Right renal pelvis (tissue), 4 donors: Measurements from ENCODE around the gene NUDT8. TPM values are rescaled to one million over a fixed set of nuclear protein-coding genes. Genes with fewer than 3 reads are reported as not detected.
"Not testable (repeated sequence)": the region's sequence is repeated elsewhere in the genome, so short reads cannot be mapped to it uniquely, and the experiment has no call there.

Experiments used
- DNase-seq, 4 donors: peaks; one replicate each; pipeline ENCODE4 v3.0.0-alpha.2; 2013; ENCODE audit warnings: low read depth in 4 of 4, low spot score in 3 of 4, missing footprints in 1 of 4
- polyA plus RNA-seq, 4 donors: library from polyadenylated mRNA; unstranded; fragments of 120-200 nt; gene quantifications; one replicate each; pipeline ENCODE4 v1.2.1, GENCODE V29; 2013; ENCODE audit not compliant: insufficient read length in 4 of 4

NUDT8 gene
- polyA plus RNA-seq, 4 donors = 5.0 to 8.4 (median 6.8) TPM

DNA sequence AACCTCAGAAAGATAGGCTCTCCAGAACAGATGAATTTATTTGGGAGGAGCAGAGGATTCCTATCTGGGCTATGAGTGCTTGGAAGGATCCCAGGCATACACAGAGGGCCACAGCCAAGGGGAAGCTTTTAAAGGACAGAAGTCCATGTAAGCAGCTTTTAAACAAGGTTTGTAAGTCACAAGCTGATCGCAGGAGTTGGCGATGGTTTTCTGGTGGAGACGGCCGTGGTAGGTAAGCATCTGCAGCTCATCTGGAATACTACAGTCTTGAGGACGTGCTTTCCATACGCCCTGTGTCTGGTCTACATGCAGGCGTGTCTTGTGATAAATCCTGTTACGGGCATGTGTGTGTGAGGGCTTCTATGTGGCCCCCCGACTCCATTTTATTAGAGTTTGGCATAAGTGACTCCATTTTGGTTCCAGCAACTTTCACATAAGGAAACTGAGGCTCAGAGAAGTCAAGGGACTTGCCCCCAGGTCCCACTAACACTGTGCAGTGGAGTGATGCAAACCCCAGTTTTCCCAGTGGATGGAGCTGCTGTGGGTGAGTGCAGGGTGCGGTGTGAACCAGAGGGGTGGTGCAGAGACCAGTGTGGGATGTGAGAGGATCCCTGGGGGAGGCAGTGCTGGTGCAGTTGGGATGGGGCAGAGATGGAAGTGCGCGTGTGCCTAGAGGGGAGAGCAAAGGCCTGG, 32.6 kb upstream of the NUDT8 start:
- DNase-seq = no peak

DNA sequence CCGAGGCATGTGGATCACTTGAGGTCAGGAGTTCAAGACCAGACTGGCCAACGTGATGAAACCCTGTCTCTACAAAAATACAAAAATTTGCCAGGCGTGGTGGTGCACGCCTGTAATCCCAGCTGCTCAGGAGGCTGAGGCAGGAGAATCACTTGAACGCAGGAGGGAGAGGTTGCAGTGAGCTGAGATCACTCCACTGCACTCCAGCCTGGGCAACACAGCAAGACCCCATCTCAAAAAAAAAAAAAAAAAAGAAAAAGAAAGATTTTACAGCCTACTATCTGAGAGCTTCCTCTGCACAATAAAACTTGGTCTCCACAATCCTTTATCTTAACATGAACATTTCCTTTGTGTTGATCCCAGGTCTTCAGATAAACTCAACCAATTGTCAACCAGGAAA, 31.0 kb upstream of the NUDT8 start:
- not testable (repeated sequence) for DNase-seq

DNA sequence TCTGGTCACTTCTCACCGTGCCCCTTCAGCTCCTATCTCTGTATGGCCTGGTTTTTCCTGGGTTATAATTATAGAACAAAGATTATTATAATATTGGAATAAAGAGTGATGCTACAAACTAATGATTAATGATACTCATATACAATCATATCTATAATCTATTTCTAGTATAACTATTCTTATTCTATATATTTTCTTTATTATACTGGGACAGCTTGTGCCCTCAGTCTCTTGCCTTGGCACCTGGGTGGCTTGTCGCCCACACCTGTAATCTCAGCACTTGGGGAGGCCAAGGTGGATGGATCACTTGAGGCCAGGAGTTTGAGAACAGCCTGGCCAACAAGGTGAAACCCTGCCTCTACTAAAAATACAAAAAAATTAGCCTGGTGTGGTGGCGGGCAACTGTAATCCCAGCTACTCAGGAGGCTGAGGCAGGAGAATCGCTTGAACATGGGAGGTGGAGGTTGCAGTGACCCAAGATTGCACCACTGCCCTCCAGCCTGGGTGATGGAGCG, 30.0 kb upstream of the NUDT8 start:
- DNase-seq = not testable (repeated sequence)

DNA sequence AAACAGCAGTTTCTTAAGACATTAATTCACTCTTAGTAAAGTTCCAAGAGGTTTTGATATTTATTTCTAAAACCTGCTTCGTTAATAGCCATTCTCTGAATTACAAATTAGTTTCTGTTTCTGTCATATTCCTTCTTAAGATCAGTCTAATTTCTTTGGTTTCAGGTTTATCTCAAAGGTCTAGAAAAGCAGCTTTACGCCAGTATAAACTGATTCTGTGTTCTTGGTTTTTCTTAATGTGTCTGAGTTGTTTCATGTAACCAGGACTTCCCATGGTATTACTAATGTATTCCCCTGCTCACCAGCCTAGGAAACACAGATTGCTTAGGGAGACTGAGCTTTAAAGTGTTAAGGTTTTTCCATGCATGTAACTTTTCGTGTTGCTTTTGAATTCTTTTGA, 27.6 kb upstream of the NUDT8 start:
- no peak for DNase-seq

GRCh38 chr11:67656278-67656922, 26.7 kb upstream of the NUDT8 start:
- DNase-seq = no peak

DNA sequence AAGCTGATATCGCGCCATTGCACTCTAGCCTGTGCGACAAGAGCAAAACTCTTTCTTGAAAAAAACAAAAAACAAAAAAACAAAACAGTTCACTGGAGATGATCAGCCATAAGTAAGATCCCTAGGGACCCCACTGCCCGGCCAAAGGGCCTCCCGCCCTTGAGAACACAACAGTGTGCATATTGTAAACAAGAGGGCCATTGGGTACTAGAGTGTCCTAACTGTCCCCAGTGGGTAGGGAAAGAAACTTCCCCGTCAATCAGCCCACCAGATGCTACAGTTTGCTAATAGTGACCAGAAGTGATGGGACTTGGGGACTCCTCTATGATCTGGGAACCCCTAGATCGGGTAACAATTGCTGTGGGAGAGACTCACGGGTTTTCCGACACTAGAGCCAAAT, 24.5 kb upstream of the NUDT8 start:
- no peak for DNase-seq

DNA sequence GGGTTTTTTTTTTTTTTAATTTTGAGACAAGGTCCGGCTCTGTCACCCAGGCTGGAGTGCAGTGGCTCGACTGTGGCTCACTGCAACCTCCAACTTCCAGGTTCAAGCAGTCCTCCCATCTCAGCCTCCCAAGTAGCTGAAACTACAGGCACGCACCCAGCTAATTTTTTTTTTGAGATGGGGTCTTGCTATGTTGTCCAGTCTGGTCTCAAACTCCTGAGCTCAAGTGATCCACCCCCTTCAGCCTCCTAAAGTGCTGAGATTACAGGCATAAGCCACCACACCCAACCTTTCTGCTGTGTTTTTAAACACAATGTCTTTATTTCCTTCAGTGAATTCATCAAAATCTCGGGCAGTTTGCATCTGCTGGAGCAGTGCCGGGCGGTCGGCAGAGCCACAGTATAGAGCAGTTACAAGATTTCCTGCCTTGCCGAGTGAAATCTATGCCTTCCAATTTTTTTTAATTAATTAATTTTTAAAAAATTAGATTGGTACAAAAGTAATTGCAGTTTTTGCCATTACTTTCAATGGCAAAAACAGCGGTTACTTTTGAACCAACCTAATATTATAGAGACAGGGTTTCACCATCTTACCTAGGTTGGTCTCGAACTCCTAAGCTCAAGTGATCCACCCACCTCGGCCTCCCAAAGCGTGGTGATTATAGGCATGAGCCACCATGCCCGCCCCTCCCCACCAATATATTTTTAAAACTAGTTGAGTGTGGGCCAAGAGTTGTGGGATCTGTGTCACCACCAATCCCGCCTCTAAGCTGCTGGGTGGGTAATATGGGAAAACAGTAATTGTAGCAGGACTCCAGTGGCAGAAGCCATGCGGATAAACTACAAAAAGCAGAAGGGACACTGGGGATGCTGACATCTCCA, 23.5 kb upstream of the NUDT8 start:
- DNase-seq = no peak

DNA sequence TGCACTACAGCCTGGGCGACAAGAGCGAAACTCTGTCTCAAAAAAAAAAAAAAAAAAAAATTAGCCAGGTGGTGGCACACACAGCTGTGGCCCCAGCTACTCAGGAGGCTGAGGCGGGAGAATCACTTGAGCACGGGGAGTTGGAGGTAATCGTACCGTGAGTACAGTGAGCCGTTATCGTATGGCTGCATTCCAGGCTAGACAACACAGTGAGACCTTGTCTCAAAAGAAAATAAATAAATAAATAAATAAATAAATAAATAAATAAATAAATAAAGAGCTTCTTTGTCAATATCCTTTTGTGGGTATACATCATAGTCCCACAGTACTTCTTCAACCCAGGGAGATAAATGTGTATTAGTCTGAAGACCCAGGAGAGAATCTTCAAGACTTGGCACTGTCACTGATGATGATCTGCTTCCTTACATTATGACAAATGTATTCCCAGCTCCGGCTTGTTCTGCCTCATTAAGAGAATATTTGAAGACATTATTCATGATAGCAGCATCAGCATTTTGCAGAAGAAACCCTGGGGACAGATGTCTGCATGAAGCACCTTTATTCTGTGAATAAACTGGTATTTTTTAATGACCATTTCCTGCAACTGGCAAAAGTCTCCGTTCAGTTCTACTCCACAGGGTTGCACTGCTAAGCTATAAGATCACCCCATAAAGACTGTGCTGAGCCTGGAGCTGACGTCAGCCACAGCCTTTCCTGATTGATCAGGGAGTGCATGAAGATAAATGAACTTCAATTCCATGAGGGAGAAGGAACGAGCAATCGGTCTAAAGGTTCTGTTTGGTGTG, 22.4 kb upstream of the NUDT8 start:
- no peak for DNase-seq

GRCh38 chr11:67649634-67650510, 20.1 kb upstream of the NUDT8 start:
- DNase-seq = no peak

GRCh38 chr11:67648796-67649613, 19.3 kb upstream of the NUDT8 start:
- DNase-seq = no peak

- no peak for DNase-seq
These were observed 18.5 kb upstream of the NUDT8 start for GRCh38 chr11:67648140-67648795.

DNA sequence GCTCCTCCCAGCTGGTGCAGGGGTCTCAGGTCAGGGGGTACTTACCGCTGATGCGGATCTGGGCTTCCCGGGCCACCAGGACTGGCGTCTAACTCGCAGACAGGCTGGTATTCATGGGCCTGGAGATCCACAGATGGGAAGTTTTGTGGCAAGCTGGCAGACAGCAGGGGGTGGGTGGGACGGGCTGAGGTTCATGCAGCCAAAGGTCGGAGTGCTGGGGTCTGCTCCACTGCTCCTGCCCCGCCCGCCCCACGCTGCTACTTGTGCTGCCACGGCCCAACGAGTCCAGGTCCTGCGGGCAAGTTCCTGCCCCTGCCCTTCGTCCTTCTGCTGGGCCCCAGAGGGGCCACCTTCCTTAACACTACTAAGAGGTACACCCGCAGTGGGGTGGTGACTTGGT, 17.7 kb upstream of the NUDT8 start:
- no peak for DNase-seq

DNA sequence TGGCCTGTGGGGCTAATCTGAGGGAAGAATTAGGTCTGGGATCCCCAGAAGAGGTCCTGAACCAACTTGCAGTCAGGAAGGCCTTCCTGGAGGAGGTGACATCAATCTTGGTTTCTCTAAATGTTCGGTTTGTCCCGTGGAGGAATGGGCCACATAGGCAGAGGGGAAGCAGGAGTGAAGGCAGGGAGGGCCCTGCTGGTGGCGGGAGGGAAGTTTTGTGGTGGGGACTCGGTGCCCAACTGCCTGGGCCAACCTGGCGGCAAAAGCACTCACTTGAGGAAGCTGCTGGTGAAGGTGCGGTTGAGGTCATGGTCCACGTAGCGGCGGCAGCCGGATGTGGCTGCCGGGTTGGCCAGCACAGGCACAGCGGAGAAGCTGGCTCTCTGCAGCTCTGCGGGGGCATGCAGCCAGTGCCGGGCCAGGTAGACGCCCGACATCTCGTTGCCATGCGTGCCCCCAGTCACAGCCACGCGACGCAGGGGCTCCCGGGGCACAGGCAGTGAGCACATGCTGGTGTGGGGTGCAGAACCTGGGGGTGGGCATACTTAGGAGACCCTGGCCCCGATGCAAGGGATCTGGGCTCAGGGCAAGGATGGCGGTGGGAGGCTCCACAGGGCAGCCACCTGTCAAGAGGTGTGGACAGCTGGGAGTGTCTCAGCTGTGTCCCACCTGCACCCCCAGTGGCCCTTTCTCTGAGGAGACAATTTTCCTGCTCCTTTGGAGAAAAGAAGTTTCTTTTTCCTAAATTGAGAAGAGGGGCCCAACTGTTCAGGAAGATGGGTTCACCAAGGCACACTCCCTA, 17.0 kb upstream of the NUDT8 start:
- DNase-seq = no peak

- DNase-seq = no peak
These were observed 16.1 kb upstream of the NUDT8 start for GRCh38 chr11:67645521-67646461.

DNA sequence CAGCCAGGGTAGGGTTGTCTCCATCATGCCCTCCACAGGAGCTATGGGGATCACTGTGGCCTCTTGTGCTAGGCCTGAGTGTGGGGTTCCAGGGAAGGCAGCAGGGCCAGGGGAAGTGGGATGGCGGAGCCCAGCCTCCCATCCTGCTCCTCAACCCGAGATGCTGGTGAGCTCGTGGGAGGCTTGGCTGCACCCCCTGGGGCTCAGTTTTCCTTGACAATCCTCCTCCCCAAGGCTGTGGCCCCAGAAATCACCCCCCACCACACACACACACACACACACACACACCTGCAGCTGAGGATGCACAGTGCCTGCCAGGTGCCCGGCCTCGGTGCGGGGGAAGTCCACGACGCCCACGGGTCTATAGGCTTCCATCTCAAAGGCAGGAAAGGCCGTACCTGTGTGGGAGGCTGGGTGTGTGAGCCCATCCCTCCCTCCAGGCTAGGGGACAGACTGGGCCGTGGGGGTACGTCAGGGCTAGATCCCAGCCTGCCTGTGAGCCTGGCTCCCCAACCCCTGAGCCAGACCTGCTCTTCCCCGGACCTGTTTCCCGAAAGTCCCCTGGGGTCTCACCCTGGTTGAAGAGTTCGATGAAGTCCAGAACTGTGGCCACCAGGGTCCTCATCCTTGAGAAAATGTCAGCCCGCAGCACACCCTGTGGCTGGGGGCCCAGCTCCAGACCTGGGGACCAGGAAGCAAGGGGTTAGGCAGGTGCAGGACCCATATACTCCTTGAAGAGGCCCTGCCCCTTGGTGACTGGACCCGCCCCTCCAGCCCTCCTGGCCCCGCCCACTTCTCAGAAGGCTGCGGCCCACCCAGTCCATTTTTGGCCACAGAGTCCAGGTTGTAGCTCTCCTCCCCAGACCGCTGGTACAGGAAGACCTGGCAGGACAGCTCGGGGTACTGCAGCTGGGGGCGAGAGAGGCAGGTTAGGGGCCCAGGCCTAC, 15.0 kb upstream of the NUDT8 start:
- no peak for DNase-seq
